ENCODE data around the gene VMP1. TPM values are rescaled to one million over a fixed set of nuclear protein-coding genes. Genes with fewer than 3 reads are reported as not detected.
"Not testable (repeated sequence)": the region's sequence is repeated elsewhere in the genome, so short reads cannot be mapped to it uniquely, and the experiment has no call there.

Gene VMP1
- total and polyA plus RNA-seq, 12 donors: 52.4 to 335 (median 130) TPM

DNA sequence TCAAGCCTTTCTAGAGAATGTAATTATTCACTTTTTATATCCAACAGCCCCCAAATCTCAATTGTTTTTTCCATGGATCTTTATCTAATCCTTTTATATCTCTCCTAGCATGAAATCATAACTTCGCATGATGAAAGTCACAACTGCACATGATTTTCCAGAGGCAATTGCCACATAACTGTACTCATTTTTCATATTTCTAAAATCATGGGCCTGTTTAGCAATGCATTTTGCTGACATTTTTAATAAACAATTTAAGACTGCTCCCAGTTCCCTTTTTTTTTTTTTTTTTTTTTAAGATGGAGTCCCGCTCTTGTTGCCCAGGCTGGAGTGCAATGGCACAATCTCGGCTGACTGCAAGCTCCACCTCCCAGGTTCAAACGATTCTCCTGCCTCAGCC is 83.5 kb downstream of the VMP1 start:
- TF ChIP-seq CTCF (IDR thresholded peaks at IDR 0.05) (no peak), POLR2A (IDR thresholded peaks at IDR 0.05) (no peak)
- Histone ChIP-seq H3K9me3 (replicated peaks in 1 of 3) (no peaks in the 10 kb centered on the region), H3K4me1 (replicated peaks in 1 of 2) (peaks cover 15 to 44% of the 10 kb centered on the region in 2 donors), H3K4me3 (no peak overlapping the region), H3K36me3 (replicated peaks in 1 of 2) (no peaks in the 10 kb centered on the region), H3K27ac (peak overlapping the region; percentile 47 to 87 (median 81)), H3K27me3 (no peaks in the 10 kb centered on the region)
- intact Hi-C loops (cut with DNase I): no loop called here
- 62 to 79% (median 73%) methylated on average over 4 of the region's 4 CpGs for WGBS, 4 donors
- no peak for DNase-seq

GRCh38 chr17:59791603-59792457 is 84.4 kb downstream of the VMP1 start:
- no peak for DNase-seq
- Histone ChIP-seq H3K9me3 (replicated peaks in 1 of 3) (no peaks in the 10 kb centered on the region), H3K27ac (peak overlapping the region; percentile 1 to 83 (median 47)), H3K4me1 (replicated peaks in 1 of 2) (peaks cover 8 to 46% of the 10 kb centered on the region in 2 donors), H3K36me3 (replicated peaks in 1 of 2) (no peaks in the 10 kb centered on the region), H3K27me3 (no peaks in the 10 kb centered on the region), H3K4me3 (no peak overlapping the region)
- 82 to 86% (median 84%) methylated on average over 7 of the region's 7 CpGs for WGBS, 4 donors
- intact Hi-C loops (cut with DNase I): no loop called here
- TF ChIP-seq POLR2A (IDR thresholded peaks at IDR 0.05) (no peak), CTCF (IDR thresholded peaks at IDR 0.05) (no peak)

DNA sequence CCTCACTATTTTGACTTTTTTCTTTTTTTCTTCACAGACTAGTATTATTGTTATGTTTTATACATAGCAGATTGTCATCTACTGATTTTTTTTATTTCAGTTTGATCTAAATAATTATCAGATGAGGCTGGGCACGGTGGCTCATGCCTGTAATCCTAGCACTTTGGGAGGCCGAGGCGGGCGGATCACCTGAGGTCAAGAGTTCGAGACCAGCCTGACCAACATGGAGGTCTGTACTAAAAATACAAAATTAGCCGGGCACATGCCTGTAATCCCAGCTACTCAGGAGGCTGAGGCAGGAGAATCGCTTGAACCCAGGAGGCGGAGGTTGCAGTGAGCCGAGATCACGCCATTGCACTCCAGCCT is 85.0 kb downstream of the VMP1 start:
- H3K9me3 ChIP-seq (replicated peaks in 1 of 3); H3K27me3 ChIP-seq; DNase-seq; H3K4me3 ChIP-seq; intact Hi-C loops (cut with DNase I); H3K36me3 ChIP-seq (replicated peaks in 1 of 2): not testable (repeated sequence)
- Histone ChIP-seq H3K4me1 (replicated peaks in 1 of 2) (peaks cover 2 to 41% of the 10 kb centered on the region in 2 donors), H3K27ac (peak overlapping the region in 3 of 5 donors; percentile 13 to 83 (median 47))
- 89 to 92% (median 91%) methylated on average over 6 to 10 of the region's 10 CpGs for WGBS, 4 donors

- Histone ChIP-seq H3K4me3 (no peak overlapping the region), H3K9me3 (replicated peaks in 1 of 3) (no peaks in the 10 kb centered on the region), H3K36me3 (replicated peaks in 1 of 2) (no peaks in the 10 kb centered on the region), H3K4me1 (replicated peaks in 1 of 2) (peaks cover 0 to 35% of the 10 kb centered on the region in 2 donors), H3K27ac (peak overlapping the region in 1 of 5 donors; percentile 83), H3K27me3 (no peaks in the 10 kb centered on the region)
- intact Hi-C loops (cut with DNase I): no loop called here
- 69% methylated on average over 6 of the region's 6 CpGs; no CpG with 5 or more reads in 3 of the 4 donors for WGBS, 4 donors
- DNase-seq: no peak
- TF ChIP-seq CTCF (IDR thresholded peaks at IDR 0.05): no peak
- no peak for TF ChIP-seq POLR2A (IDR thresholded peaks at IDR 0.05)
These were observed 85.8 kb downstream of the VMP1 start for GRCh38 chr17:59793205-59793604.

GRCh38 chr17:59796138-59796537 is 88.7 kb downstream of the VMP1 start:
- WGBS, 4 donors: 92 to 98% (median 94%) methylated on average over 4 of the region's 4 CpGs
- Histone ChIP-seq H3K27ac (no peak overlapping the region), H3K36me3 (replicated peaks in 1 of 2) (no peaks in the 10 kb centered on the region), H3K4me1 (replicated peaks in 1 of 2) (peaks cover 0 to 21% of the 10 kb centered on the region in 2 donors), H3K4me3 (no peak overlapping the region), H3K27me3 (no peaks in the 10 kb centered on the region), H3K9me3 (replicated peaks in 1 of 3) (no peaks in the 10 kb centered on the region)
- TF ChIP-seq CTCF (IDR thresholded peaks at IDR 0.05) (no peak), POLR2A (IDR thresholded peaks at IDR 0.05) (no peak)
- no peak for DNase-seq
- intact Hi-C loops (cut with DNase I): no loop called here
